GM21576 (cell line): ENCODE results near the gene LCN9.

ENCODE experiments used
- ATAC-seq: cut with Tn5 transposase; IDR thresholded peaks from one replicate; pipeline ENCODE4 v1.9.1; 2021; ENCODE audit warnings: mild to moderate bottlenecking, moderate library complexity; ENCODE audit not compliant: unreplicated experiment

Gene LCN9

GRCh38 chr9:135716045-135716444 lies 52.9 kb downstream of the LCN9 start:
- ATAC-seq = no peak
